Caco-2 (cell line): Measurements from ENCODE around the gene DNAJC3. TPM values are rescaled to one million over a fixed set of nuclear protein-coding genes. Genes with fewer than 3 reads are reported as not detected.

Experiments used
- BruUV-seq: library from RNA; stranded (reverse); fragments of 400-500 nt; replicated peaks from 2 replicates; lab custom pipeline; 2021; lab: Mats Ljungman, UMichigan
- CTCF ChIA-PET: fragments of 300-600 bp; sonication (Branson Sonifier 250); formaldehyde crosslinking; loops from one replicate; lab custom pipeline; 2022; ENCODE audit warnings: antibody characterized with exemption; lab: Charles Lee
- POLR2A ChIA-PET: fragments of 300-600 bp; sonication (Branson Sonifier 250); formaldehyde crosslinking; loops from one replicate; lab custom pipeline; 2022; ENCODE audit warnings: antibody characterized with exemption; lab: Charles Lee
- DNase-seq, 2 experiments: peaks; one replicate each; pipeline versions ENCODE4 v3.0.0 to v3.0.0-alpha.2; 2020 to 2022
- H3K27me3 ChIP-seq: replicated peaks from 2 replicates; pipeline ENCODE4 v1.6.0; 2011; ENCODE audit warnings: low read length; ENCODE audit not compliant: control insufficient read depth, insufficient read depth
- H3K36me3 ChIP-seq: 2 replicates; pipeline ENCODE4 v1.5.1; 2011; ENCODE audit warnings: low read length; ENCODE audit not compliant: control insufficient read depth, insufficient read depth
- H3K4me1 ChIP-seq: fragments of 250-450 bp; sonication (Bioruptor Pico); 2 replicates; pipeline ENCODE4 v1.5.1; 2020; ENCODE audit warnings: mild to moderate bottlenecking
- H3K4me3 ChIP-seq: 2 replicates; pipeline ENCODE4 v1.5.1; 2011; ENCODE audit warnings: low read depth, mild to moderate bottlenecking, control low read depth, low read length
- H3K9me3 ChIP-seq: fragments of 250-450 bp; sonication (Bioruptor Pico); 2 replicates; pipeline ENCODE4 v1.5.1; 2020; ENCODE audit warnings: mild to moderate bottlenecking, moderate library complexity
- H3K27ac Mint-ChIP-seq: one replicate; pipeline ENCODE4 v1.8.0; 2022; ENCODE audit warnings: mixed read lengths; ENCODE audit not compliant: unreplicated experiment
- H3K27me3 Mint-ChIP-seq: one replicate; pipeline ENCODE4 v1.8.0; 2022; ENCODE audit warnings: mixed read lengths; ENCODE audit not compliant: insufficient read depth, unreplicated experiment
- H3K36me3 Mint-ChIP-seq: one replicate; pipeline ENCODE4 v1.8.0; 2022; ENCODE audit warnings: mild to moderate bottlenecking, mixed read lengths; ENCODE audit not compliant: insufficient read depth, unreplicated experiment
- H3K4me1 Mint-ChIP-seq: one replicate; pipeline ENCODE4 v1.8.0; 2022; ENCODE audit warnings: low read depth, mixed read lengths; ENCODE audit not compliant: unreplicated experiment
- H3K4me3 Mint-ChIP-seq: one replicate; pipeline ENCODE4 v1.8.0; 2022; ENCODE audit warnings: mild to moderate bottlenecking, moderate library complexity, mixed read lengths; ENCODE audit not compliant: unreplicated experiment
- H3K9me3 Mint-ChIP-seq: one replicate; pipeline ENCODE4 v1.8.0; 2022; ENCODE audit warnings: mixed read lengths; ENCODE audit not compliant: unreplicated experiment
- intact Hi-C: fragments of 100-400 bp; cut with micrococcal nuclease; formaldehyde crosslinking; loops from one replicate; pipeline ENCODE4 v1.10.0; 2022; ENCODE audit not compliant: unreplicated experiment
- total RNA-seq: library from RNA; stranded (reverse); gene quantifications from 2 replicates; pipeline ENCODE4 v1.2.3, GENCODE V29; 2022
- TF ChIP-seq, protein P1 (sequence below), 2 experiments: fragments of 200-600 bp in 1 of 2; IDR thresholded peaks; 1 replicate in 1 of 2; 2 replicates in 1 of 2; pipeline versions ENCODE4 v1.5.1 to v1.8.0; 2011 to 2022; ENCODE audit warnings: antibody characterized with exemption in 1 of 2, control low read depth in 1 of 2, inconsistent platforms in 1 of 2, low read depth in 1 of 2, low read length in 1 of 2, mild to moderate bottlenecking in 1 of 2, moderate library complexity in 1 of 2; ENCODE audit not compliant: insufficient read depth in 1 of 2, severe bottlenecking in 1 of 2, unreplicated experiment in 1 of 2

The DNAJC3 gene
- total RNA-seq, 1 experiment from 2014 or later, result 36.8 TPM

DNA sequence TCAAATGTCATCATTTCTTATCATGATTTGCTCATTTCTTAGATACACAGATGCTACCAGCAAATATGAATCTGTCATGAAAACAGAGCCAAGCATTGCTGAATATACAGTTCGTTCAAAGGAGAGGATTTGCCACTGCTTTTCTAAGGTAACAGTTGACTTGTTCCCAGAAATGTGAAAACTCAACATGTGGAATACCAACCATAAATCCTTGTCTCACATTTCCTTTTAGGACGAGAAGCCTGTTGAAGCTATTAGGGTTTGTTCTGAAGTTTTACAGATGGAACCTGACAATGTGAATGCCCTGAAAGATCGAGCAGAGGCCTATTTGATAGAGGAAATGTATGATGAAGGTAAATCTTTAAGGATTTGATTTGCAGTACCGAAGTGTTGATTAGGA is 86.7 kb downstream of the DNAJC3 start:
- no TSS peak for BruUV-seq

DNA sequence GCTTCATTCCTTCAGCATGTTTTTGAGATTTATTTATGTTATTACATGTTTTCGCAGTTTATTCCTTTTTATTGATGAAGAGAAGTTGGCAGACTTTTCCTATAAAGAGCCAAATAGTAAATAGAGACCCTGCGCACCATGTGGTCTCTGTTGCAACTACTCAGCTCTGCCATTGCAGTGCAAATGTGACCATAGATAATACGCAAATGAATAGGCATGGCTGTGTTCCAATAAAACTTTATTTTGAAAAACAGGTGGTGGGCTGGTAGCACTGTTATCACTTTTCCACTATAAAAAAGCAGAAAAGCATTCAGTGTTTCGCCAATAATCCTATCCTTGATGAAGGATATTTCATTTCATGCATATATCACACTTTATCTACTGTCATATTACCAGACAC is 95.0 kb downstream of the DNAJC3 start:
- no peak overlapping the region for H3K4me3 ChIP-seq
- H3K36me3 Mint-ChIP-seq, result peaks cover 5% of the 10 kb centered on the region
- no peaks in the 10 kb centered on the region for H3K27me3 Mint-ChIP-seq
- H3K4me3 Mint-ChIP-seq, result no peak overlapping the region
- H3K4me1 ChIP-seq, result peaks cover 4% of the 10 kb centered on the region; the same call in 1 of the 2 replicates
- ChIA-PET POLR2A (no interaction called here), CTCF (no interaction called here)
- no TSS peak for BruUV-seq
- TF ChIP-seq, protein P1, sequence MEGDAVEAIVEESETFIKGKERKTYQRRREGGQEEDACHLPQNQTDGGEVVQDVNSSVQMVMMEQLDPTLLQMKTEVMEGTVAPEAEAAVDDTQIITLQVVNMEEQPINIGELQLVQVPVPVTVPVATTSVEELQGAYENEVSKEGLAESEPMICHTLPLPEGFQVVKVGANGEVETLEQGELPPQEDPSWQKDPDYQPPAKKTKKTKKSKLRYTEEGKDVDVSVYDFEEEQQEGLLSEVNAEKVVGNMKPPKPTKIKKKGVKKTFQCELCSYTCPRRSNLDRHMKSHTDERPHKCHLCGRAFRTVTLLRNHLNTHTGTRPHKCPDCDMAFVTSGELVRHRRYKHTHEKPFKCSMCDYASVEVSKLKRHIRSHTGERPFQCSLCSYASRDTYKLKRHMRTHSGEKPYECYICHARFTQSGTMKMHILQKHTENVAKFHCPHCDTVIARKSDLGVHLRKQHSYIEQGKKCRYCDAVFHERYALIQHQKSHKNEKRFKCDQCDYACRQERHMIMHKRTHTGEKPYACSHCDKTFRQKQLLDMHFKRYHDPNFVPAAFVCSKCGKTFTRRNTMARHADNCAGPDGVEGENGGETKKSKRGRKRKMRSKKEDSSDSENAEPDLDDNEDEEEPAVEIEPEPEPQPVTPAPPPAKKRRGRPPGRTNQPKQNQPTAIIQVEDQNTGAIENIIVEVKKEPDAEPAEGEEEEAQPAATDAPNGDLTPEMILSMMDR (IDR thresholded peaks at IDR 0.05; ENCODE audit: insufficient read depth in 1 of 2, low read depth in 1 of 2, low read length in 1 of 2, severe bottlenecking in 1 of 2, unreplicated experiment in 1 of 2), result no peak
- intact Hi-C loops, result no loop called here
- H3K9me3 ChIP-seq, result no peaks in the 10 kb centered on the region
- 0 out of 2 replicates have a peak, but pooled peaks cover 1% of the 10 kb centered on the region for H3K36me3 ChIP-seq
- H3K27me3 ChIP-seq, result no peaks in the 10 kb centered on the region
- no peaks in the 10 kb centered on the region for H3K4me1 Mint-ChIP-seq
- H3K9me3 Mint-ChIP-seq, result no peaks in the 10 kb centered on the region
- H3K27ac Mint-ChIP-seq, result no peak overlapping the region
- no peak for DNase-seq

More for the DNA sequence above, 86.7 kb downstream of the DNAJC3 start:
- Mint-ChIP-seq H3K27ac (no peak overlapping the region), H3K4me3 (no peak overlapping the region), H3K9me3 (no peaks in the 10 kb centered on the region), H3K27me3 (no peaks in the 10 kb centered on the region), H3K4me1 (no peaks in the 10 kb centered on the region), H3K36me3 (peaks cover 13% of the 10 kb centered on the region)
- Histone ChIP-seq H3K27me3 (no peaks in the 10 kb centered on the region), H3K4me1 (no peaks in the 10 kb centered on the region), H3K4me3 (no peak overlapping the region), H3K36me3 (no peaks in the 10 kb centered on the region), H3K9me3 (no peaks in the 10 kb centered on the region)
- DNase-seq, result no peak
- TF ChIP-seq, protein P1 (IDR thresholded peaks at IDR 0.05; ENCODE audit: insufficient read depth in 1 of 2, low read depth in 1 of 2, low read length in 1 of 2, severe bottlenecking in 1 of 2, unreplicated experiment in 1 of 2), result no peak
- POLR2A ChIA-PET, result no interaction called here
- intact Hi-C loops, result no loop called here
- CTCF ChIA-PET, result no interaction called here

DNA sequence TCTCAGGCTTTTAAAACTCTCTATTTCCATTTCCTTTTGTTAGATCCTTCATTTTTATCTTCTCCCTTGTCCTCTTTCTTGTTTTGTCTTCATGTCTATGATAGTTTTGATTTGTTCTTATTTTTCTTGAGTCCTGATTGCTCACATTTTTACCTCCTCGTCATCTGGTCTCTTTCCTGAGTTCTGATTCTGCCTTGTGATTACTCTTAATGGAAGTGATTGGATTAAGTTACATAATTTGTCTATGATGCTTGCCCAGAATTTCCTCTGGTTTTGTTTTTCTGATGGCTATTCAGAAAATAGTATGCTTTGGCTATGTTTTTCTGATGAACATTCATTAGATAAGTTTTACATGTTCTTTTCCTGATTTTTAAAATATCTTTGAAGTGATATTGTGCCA is 102.6 kb downstream of the DNAJC3 start:
- H3K9me3 ChIP-seq, result peaks cover 3% of the 10 kb centered on the region; the same call in 1 of the 2 replicates
- TF ChIP-seq, protein P1 (IDR thresholded peaks at IDR 0.05; ENCODE audit: insufficient read depth in 1 of 2, low read depth in 1 of 2, low read length in 1 of 2, severe bottlenecking in 1 of 2, unreplicated experiment in 1 of 2), result no peak
- intact Hi-C loops, result no loop called here
- no peak overlapping the region for H3K27ac Mint-ChIP-seq
- no peaks in the 10 kb centered on the region for H3K27me3 Mint-ChIP-seq
- H3K36me3 Mint-ChIP-seq, result peaks cover 34% of the 10 kb centered on the region
- peaks cover 3% of the 10 kb centered on the region; the same call in 1 of the 2 replicates for H3K4me1 ChIP-seq
- H3K27me3 ChIP-seq, result no peaks in the 10 kb centered on the region
- no peaks in the 10 kb centered on the region for H3K9me3 Mint-ChIP-seq
- ChIA-PET POLR2A (no interaction called here), CTCF (no interaction called here)
- H3K4me3 Mint-ChIP-seq, result no peak overlapping the region
- BruUV-seq, result no TSS peak
- no peak for DNase-seq
- H3K4me1 Mint-ChIP-seq, result no peaks in the 10 kb centered on the region
- no peaks in the 10 kb centered on the region for H3K36me3 ChIP-seq
- H3K4me3 ChIP-seq, result no peak overlapping the region
